ENCODE measurements around the gene ATAD3A.
"Not testable (repeated sequence)": the region's sequence is repeated elsewhere in the genome, so short reads cannot be mapped to it uniquely, and the experiment has no call there.

The ATAD3A gene

DNA sequence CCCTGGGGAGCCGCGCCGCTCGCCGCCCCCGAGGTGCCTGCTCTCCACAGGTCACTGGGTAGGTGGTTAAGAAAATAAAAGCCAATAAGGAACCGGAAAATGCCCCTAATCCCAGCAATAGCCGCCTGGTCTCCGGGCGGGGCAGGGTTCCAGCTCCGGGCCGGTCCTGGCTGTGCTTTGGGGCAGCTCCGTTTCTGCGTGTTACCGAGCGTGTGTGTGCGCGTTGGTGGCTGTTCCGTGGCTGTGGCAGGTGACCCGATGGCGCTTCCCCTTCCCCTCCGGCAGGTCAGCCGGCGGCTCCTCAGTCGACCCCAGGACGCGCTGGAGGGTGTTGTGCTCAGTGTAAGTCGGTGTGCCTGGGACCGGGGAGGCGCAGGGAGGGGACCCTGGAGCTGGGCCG is 11.3 kb downstream of the ATAD3A start:
- not testable (repeated sequence) for DNase-seq (ENCODE audit: low read depth)

DNA sequence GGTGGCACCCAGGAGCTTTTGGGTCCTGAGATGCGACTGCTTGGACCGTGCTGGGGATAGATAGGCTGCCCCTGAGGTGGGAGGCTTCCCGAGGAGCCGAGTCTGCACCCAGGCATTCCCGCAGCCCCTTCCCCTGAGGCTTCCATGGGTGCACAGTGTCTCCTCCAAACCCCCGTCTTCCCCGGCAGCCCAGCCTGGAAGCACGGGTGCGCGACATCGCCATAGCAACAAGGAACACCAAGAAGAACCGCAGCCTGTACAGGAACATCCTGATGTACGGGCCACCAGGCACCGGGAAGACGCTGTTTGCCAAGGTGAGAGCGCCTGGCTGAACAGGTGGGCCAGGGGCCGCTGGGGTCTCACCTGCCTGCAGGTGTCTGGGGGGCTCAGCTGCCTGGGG is 11.7 kb downstream of the ATAD3A start:
- not testable (repeated sequence) for DNase-seq (ENCODE audit: low read depth)

DNA sequence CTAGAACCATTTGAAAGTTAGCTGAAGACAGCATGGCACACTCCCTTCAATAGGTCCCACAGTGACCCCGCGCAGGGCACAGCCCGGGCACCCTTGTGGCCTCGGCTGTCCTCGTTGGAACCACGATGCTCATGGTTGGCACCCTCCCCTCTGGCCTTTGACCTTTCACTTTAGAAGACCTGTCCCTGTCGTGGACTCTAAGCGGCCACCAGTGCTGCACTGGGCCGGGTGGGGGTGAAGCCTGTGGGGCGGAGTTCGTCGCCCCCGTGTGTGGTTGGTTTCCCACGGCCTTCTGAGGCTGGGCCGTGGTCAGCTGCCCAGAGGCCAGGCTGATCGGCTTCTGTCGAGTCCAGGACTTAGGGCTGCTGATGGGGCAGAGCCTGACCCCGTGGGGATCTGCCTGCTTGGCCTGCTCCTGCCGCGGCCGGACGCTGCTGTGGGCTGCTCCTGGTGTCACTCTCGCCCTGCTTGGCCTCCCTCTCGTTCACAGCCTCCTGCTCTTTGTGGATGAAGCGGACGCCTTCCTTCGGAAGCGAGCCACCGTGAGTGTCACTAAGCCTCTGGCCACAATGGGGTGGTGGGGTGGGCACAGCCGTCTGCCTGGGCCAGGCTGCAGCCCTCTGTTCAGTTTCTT is 12.9 kb downstream of the ATAD3A start:
- DNase-seq (ENCODE audit: low read depth) = not testable (repeated sequence)

- not testable (repeated sequence) for DNase-seq (ENCODE audit: low read depth)
Measured at GRCh38 chr1:1526476-1526875, 14.5 kb downstream of the ATAD3A start.

DNA sequence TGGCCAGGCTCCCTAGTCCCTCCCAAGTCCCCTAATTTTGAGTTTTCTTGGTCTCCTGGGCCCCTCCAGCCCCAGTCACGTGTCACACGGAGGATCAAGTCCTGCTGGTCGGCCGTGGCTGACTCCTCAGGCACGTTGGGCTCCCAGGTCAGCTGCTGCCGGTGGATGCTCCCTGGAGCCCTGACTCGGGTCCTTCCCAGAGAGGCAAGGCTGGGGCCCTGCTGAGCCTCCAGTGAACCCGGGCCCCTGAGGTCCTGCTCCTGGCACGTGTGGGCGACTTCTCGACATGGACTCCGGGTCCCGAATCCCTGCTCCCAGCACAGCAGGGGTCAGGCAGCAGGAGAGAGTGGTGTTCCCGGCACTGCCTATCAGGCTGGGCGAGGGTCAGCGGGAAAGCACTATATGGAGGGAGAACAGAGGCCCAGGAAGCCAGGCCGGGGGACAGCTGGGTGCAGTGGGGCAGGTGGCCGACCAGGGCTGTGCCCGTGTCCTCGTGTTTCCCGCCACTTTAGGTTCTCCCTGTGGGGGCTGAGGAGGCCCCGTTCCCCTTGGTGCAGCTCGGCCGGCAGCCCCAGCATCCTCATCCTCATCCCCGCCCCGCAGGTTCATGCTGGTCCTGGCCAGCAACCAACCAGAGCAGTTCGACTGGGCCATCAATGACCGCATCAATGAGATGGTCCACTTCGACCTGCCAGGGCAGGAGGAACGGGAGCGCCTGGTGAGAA is 15.3 kb downstream of the ATAD3A start:
- DNase-seq (ENCODE audit: low read depth) = no peak

DNA sequence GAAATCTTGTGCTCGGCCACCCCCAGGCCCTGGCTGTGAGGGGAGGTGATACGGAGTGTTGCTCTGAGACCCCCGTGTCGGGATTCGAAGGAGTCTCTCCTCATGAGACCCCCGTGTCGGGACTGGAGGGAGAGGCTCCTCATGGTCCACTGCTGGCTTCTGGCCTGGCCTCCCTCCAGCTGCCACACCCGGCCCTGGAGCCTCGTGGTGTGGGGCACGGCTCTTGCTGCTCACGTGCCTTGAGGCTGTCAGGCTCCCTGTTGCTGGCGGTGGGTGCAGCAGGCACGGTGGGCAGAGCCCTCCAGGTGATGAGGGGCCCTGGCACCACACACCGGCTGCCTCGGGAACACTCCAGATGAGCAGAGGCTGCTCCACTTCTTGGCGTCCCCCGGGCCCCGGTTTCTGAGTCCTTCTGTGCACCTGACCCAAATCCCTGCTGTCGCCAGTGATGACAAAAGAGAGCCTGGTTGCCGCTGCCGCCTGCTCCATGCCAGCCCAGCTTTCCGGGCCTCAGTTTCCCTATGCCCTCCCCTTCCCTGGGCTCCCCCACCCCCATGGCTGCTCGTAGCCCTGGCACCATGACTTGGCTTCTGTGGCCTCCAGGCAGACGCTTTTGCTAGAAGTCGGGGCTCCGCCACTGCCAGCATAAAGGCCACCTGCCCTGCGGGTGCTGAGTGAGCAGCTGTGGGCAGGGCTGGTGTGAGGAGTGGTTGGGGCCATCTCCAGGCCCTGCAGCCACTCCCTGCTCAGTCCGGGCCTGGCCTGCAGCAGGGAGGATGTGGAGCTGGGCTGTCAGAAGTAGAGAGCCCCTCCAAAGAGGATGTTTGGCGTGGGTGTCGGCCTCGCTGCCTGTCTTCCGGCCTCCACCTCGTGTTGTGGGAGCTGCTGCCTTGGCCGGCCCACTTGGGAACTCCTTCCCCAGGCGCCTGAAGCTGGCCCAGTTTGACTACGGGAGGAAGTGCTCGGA is 16.6 kb downstream of the ATAD3A start:
- no peak for DNase-seq (ENCODE audit: low read depth)

GRCh38 chr1:1529321-1529720 is 17.4 kb downstream of the ATAD3A start:
- DNase-seq (ENCODE audit: low read depth) = no peak

DNA sequence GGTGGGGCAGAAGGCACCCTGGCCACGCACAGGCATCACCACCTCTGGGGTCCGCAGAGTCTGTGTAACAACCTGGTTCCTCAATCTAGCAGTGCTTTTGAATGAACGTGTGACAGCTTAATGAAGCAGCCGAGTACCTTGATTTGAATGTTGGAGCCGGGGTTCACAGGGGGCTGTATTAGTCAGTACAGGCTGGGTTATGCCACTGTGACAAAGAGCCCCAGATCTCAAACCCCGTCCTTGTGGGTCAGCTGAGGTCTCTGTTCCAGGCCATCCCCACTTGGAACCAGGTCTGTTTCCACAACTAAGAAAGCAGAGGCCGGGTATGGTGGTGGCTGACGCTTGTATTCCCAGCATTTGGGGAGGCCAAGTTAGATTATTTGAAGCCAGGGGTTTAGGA is 18.0 kb downstream of the ATAD3A start:
- DNase-seq (ENCODE audit: low read depth) = no peak

DNA sequence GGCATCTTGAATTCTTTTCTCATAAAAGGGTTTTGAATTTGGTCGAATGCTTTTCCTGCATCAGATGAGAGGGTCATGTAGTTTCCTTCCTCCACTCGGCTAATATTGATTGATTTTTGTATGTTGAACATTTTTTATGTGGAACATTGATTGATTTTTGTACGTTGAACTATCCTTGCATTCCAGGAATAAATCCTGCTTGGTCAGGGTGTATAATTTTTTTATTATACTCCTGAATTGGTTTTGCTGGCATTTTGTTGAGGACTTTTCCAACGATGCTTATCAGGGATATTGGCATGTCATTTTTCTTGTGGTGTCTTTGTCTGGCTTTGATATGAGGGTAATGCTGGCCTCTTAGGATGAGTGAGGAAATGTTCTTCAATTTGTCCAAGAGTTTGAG is 20.0 kb downstream of the ATAD3A start:
- DNase-seq (ENCODE audit: low read depth) = no peak

DNA sequence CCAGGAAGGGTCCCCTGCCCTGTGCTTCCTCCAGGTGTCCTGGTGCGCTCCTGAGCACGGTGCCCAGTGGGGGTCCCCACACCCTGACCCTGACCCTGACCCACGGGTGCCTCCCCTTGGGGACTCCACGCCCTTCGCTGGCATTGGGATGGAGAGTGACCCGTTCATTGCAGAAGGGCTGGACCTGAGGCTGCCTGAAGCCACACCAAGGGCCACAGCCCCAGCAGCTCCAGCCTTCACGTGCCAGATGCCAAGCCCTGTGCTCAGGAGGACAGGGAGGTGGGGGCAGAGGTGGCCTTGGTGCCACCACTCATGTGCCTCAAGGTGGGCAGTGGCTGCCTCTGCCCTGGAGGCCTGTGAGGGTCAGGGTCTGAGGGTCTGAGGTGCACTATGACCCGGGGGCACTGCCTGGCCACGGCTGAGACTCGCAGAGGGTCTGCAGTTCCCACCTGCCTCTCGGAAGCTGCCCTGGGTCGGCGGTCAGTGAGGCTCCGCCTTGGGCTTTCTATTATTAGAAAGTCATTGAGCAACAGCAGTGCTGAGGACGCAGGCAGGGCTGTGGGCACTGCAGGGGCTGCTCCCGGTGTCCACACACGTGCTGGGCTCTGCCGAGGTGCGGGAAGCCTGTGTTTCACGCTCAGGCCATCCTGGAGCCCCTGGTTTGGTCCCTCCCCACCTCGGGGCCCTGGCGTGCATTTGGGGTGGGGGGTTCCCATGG is 21.4 kb downstream of the ATAD3A start:
- not testable (repeated sequence) for DNase-seq (ENCODE audit: low read depth)

DNA sequence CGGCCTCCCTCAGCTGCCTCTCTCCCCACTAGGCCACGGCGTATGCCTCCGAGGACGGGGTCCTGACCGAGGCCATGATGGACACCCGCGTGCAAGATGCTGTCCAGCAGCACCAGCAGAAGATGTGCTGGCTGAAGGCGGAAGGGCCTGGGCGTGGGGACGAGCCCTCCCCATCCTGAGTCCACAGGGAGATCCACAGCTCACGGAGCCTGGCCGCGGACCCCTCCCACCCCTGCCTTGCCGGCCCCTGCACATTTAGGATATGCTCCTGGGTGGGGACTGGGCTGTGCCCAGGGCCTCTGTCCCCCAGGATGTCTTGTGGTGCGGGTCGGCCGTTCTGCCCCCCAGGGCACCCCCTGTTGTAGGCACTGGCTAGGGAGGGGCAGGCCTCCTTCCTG is 21.9 kb downstream of the ATAD3A start:
- not testable (repeated sequence) for DNase-seq (ENCODE audit: low read depth)

DNA sequence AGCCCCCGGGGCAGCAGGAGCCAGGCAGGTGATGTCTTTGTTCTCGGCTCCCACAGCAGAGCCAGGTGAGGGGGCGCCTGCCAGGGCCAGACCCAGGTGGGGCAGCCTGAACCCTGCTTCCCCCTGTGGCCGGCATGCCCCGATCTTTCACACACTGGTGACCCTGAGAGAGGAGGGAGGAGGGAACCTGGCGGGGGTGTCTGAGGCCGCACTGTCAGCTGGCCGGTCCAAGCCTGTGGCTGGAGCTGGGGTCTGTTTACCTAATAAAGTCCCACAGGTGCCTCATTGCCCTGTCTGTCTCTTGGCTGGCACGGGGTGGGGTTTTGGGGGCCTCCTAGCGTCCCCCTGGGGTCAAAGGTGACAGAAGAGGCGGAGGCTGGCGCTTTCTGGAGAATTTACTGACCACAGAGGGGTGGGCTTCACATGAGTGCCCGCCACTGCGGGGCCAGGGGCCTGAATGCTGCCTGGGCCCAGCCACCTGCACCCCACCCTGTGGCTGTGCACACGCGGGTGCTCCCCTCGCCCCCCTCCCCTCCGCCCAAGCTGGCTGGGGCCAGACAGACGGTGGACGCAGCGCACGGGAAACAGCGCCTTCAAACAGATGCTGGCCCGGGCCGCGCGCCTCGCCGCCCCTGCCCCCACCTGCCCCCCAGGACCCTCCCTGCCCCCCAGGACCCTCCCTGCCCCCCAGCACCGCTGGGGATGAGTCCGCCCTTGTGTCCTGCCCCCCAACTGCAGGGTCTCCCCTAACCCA is 22.6 kb downstream of the ATAD3A start:
- DNase-seq (ENCODE audit: low read depth) = no peak

DNA sequence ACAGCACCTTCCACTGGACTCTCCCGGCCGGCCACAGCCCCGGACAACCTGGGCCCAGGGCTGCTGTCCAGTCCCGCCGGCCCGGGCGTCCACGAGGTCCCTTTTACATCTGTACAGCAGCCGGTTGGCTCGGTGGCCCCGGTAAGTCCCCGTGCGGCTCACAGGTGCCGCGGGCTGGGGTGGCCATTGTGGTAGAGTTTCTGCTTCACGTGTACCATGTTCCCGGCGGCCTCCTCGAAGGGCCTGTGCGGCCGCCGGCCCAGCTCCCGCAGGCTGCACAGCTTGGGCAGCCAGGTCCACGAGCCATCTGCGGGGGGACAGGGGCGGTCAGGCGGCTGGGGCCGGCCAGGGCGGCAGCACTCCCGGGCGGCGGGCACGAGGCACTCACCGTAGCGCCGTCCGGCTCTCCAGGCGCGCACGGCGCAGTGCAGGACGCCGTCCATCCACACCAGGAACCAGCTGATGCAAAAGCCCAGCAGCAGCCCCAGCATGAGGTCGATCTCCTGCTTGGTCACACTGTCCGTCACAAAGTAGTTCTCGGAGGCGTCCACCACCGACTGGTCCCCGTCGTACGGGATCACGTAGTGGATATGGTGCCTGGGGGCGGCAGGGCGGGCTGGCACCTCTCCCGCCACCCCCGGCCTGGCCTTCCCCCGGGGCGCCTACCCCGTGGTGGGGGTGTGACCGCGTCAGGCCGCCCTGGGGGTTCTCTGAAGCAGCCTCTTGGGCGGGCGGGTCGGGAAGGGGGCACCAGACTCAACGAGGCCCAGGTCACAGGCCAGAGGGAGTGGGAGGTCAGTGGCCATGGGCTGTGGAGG is 23.4 kb downstream of the ATAD3A start:
- no peak for DNase-seq (ENCODE audit: low read depth)

DNA sequence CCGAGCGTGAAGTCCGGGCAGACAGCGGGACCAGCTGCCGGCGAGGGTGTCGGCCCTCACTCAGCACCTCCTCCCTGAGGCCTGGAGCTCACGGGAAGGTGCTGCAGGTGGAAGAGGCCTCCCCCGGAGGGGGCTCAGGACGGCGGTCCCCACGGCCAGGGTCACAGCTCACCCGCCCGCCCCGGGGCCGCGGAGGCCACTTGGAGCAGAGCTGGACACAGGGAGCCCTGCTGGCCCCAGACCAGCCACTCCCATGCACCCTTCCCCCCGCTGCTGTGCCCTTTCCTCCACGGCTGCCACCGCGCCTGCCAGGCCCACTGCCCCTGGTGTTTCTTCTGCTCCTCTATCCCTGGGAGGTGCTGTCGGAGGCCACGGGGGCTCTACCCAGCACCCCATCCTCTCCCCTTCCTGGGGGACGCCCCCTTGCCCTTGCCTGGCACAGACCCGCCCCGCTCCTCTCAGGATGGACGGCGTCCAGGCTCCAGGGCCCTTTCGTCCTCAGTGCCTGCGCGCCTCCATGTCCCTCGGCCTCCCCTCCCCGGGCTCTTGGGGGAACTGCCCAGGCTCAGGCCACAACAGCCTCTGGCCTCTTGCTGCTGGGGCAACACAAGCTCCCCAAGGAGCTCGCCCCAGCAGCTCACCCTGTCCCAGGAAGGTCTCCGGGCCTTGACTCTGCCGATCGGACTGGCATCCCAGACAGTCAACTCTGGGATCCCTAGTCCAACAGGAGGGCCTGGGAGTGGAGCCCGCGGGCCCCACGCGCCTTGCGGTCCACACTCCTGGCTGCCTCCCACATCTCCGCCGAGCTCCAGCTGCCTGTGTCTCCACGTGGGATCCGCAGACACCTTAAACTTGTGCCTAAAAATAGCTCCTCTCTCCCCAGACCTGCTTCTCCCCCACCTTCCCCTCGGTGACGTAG is 24.3 kb downstream of the ATAD3A start:
- no peak for DNase-seq (ENCODE audit: low read depth)

- DNase-seq (ENCODE audit: low read depth) = no peak
Measured at GRCh38 chr1:1536938-1537546, 25.1 kb downstream of the ATAD3A start.

GRCh38 chr1:1537626-1538250 is 25.8 kb downstream of the ATAD3A start:
- DNase-seq (ENCODE audit: low read depth) = no peak

DNA sequence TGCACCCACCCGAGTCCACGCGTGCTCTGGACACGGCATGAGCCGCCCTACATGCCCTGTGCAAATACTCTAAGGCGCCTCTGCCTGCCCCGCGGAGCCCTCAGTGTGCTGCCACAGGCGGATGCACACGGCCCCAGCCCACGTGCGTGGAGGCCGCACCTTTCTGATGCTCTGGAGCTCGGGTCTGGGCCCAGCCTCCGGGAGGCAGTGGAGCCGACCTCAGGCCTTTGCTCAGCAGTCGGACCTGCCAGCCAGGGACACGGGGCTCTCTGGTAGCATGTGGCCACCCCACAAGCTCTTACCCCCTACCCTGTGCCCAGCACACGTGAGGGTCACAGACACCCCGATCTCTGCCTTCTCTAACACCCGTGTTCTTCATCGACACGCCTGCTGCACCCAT is 26.4 kb downstream of the ATAD3A start:
- no peak for DNase-seq (ENCODE audit: low read depth)

DNA sequence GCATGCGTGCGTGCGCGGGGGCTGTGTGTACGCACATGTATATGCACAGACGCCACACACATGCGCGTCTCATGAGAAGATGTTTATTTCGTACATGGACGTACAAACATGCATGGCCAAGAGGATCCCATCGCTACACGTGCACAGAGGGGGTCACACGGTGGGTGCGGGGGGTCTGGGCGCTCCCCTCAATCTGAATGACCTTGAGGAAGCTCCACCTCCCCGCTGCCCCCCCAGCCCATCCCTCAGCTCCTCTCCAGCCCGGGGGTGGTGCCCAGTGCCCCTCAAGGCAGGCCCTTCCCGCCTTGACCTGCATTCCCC is 27.0 kb downstream of the ATAD3A start:
- no peak for DNase-seq (ENCODE audit: low read depth)
